ENCODE measurements around the gene CPED1. TPM values are rescaled to one million over a fixed set of nuclear protein-coding genes. Genes with fewer than 3 reads are reported as not detected.

Gene CPED1
- total RNA-seq, 4 donors from 2014 or later, result 4.4 to 20.2 (median 14.0) TPM

- in situ Hi-C loops (cut with MboI; ENCODE audit: low pct_ligation_motif_present in 1 of 4, low pct_unique_long_range_greater_than_20kb in 1 of 4, low sequenced_read_pairs in 3 of 4) (no loop called here), intact Hi-C loops (cut with DNase I; ENCODE audit: low total_unique reads) (no loop called here)
- Histone ChIP-seq H3K4me1 (peaks cover 0 to 2% (median 0%) of the 10 kb centered on the region in 4 donors), H3K9me3 (no peaks in the 10 kb centered on the region), H3K27me3 (peaks cover 10% of the 10 kb centered on the region), H3K36me3 (no peaks in the 10 kb centered on the region), H3K4me3 (no peak overlapping the region), H3K27ac (no peak overlapping the region)
- no peak for DNase-seq
- WGBS, 2 donors (ENCODE audit: low coverage in 1 of 2), result 72 to 73% methylated on average over 2 to 5 of the region's 5 CpGs
- TF ChIP-seq POLR2AphosphoS5 (IDR thresholded peaks at IDR 0.05), result no peak
- no peak for TF ChIP-seq EP300 (IDR thresholded peaks at IDR 0.05; ENCODE audit: low read depth)
- TF ChIP-seq POLR2A (IDR thresholded peaks at IDR 0.05), result no peak
- no peak for TF ChIP-seq CTCF (IDR thresholded peaks at IDR 0.05)
Measured at GRCh38 chr7:121323515-121324302, 335.2 kb downstream of the CPED1 start.

GRCh38 chr7:121327671-121328070 lies 339.2 kb downstream of the CPED1 start:
- TF ChIP-seq POLR2A (IDR thresholded peaks at IDR 0.05), result no peak
- TF ChIP-seq POLR2AphosphoS5 (IDR thresholded peaks at IDR 0.05), result no peak
- no peak for TF ChIP-seq EP300 (IDR thresholded peaks at IDR 0.05; ENCODE audit: low read depth)
- TF ChIP-seq CTCF (IDR thresholded peaks at IDR 0.05), result no peak
- Histone ChIP-seq H3K36me3 (no peaks in the 10 kb centered on the region), H3K4me3 (no peak overlapping the region), H3K27me3 (peaks cover 48% of the 10 kb centered on the region), H3K4me1 (peaks cover 6 to 22% (median 17%) of the 10 kb centered on the region in 4 donors), H3K9me3 (no peaks in the 10 kb centered on the region), H3K27ac (no peak overlapping the region)
- 32 to 55% methylated on average over 4 to 5 of the region's 5 CpGs for WGBS, 2 donors (ENCODE audit: low coverage in 1 of 2)
- no peak for DNase-seq
- in situ Hi-C loops (cut with MboI; ENCODE audit: low pct_ligation_motif_present in 1 of 4, low pct_unique_long_range_greater_than_20kb in 1 of 4, low sequenced_read_pairs in 3 of 4) (no loop called here), intact Hi-C loops (cut with DNase I; ENCODE audit: low total_unique reads) (no loop called here)

- Histone ChIP-seq H3K27me3 (peaks cover 58% of the 10 kb centered on the region), H3K4me3 (peak within 1 kb of the TSS; percentile 10 to 52 (median 25)), H3K4me1 (peaks cover 6 to 22% (median 17%) of the 10 kb centered on the region in 4 donors), H3K9me3 (no peaks in the 10 kb centered on the region), H3K36me3 (no peaks in the 10 kb centered on the region), H3K27ac (no peak within 1 kb of the TSS)
- no peak for TF ChIP-seq CTCF (IDR thresholded peaks at IDR 0.05)
- no peak for TF ChIP-seq EP300 (IDR thresholded peaks at IDR 0.05; ENCODE audit: low read depth)
- TF ChIP-seq POLR2AphosphoS5 (IDR thresholded peaks at IDR 0.05), result no peak
- TF ChIP-seq POLR2A (IDR thresholded peaks at IDR 0.05), result no peak
- intact Hi-C loops (cut with DNase I; ENCODE audit: low total_unique reads) (no loop called here), in situ Hi-C loops (cut with MboI; ENCODE audit: low pct_ligation_motif_present in 1 of 4, low pct_unique_long_range_greater_than_20kb in 1 of 4, low sequenced_read_pairs in 3 of 4) (no loop called here)
- WGBS, 2 donors (ENCODE audit: low coverage in 1 of 2), result 45 to 69% methylated on average over 3 to 27 of the region's 27 CpGs
- no peak for DNase-seq
Measured at GRCh38 chr7:121328508-121329190, 340.1 kb downstream of the CPED1 start, which contains the start of gene WNT16. TSS of gene WNT16 (plus strand) at chr7:121329000. CDS start at chr7:121329293, 293 bp downstream.

Data from transverse colon (tissue), 4 donors.